ENCODE data around the gene SREBF1. TPM values are rescaled to one million over a fixed set of nuclear protein-coding genes. Genes with fewer than 3 reads are reported as not detected.

Gene SREBF1
- total RNA-seq, 1 experiment from 2014 or later: 230 TPM

- peaks cover 18% of the 10 kb centered on the region for H3K4me1 ChIP-seq (ENCODE audit: control insufficient read depth, insufficient read depth, low read length)
- no peaks in the 10 kb centered on the region for H3K9me3 ChIP-seq (ENCODE audit: control insufficient read depth, insufficient read depth, low read depth, low read length)
- POLR2A ChIA-PET: no interaction called here
- BruUV-seq (replicated peaks): no TSS peak
- no peak overlapping the region for H3K27ac ChIP-seq (ENCODE audit: low read length)
- no peaks in the 10 kb centered on the region for H3K27me3 ChIP-seq (ENCODE audit: control insufficient read depth, insufficient read depth, low read length)
- intact Hi-C loops (cut with micrococcal nuclease; ENCODE audit: unreplicated experiment) (no loop called here), in situ Hi-C loops (cut with HindIII; ENCODE audit: low pct_unique_long_range_greater_than_20kb, low sequenced_read_pairs) (no loop called here)
- no peak for TF ChIP-seq SIN3A (IDR thresholded peaks at IDR 0.05; ENCODE audit: borderline replicate concordance, insufficient read depth, low read depth, low read length)
- no peak for TF ChIP-seq REST (IDR thresholded peaks at IDR 0.05; ENCODE audit: insufficient read depth in 1 of 2, low read depth in 2 of 2, low read length in 1 of 2)
- no peak for TF ChIP-seq CTCF (IDR thresholded peaks at IDR 0.05)
- TF ChIP-seq TCF7L2 (IDR thresholded peaks at IDR 0.05; ENCODE audit: low read depth, low read length): no peak
- TF ChIP-seq POLR2AphosphoS5 (IDR thresholded peaks at IDR 0.05; ENCODE audit: low read depth, low read length): no peak
- no peak overlapping the region for H3K4me3 ChIP-seq (ENCODE audit: low read depth in 2 of 2, low read length in 2 of 2)
- ATAC-seq (no peak), DNase-seq (ENCODE audit: low read depth, low spot score) (no peak)
- no peaks in the 10 kb centered on the region for H3K36me3 ChIP-seq (ENCODE audit: control insufficient read depth, insufficient read depth, low read length)
- CTCF ChIA-PET: no interaction called here
Measured at GRCh38 chr17:17847118-17847689, 10.4 kb upstream of the SREBF1 start.

- ATAC-seq (no peak), DNase-seq (ENCODE audit: low read depth, low spot score) (no peak)
- H3K9me3 ChIP-seq (ENCODE audit: control insufficient read depth, insufficient read depth, low read depth, low read length): no peaks in the 10 kb centered on the region
- no peak overlapping the region for H3K27ac ChIP-seq (ENCODE audit: low read length)
- intact Hi-C loops (cut with micrococcal nuclease; ENCODE audit: unreplicated experiment): no loop called here
- in situ Hi-C loops (cut with HindIII; ENCODE audit: low pct_unique_long_range_greater_than_20kb, low sequenced_read_pairs): no loop called here
- H3K36me3 ChIP-seq (ENCODE audit: control insufficient read depth, insufficient read depth, low read length): no peaks in the 10 kb centered on the region
- ChIA-PET POLR2A (no interaction called here), CTCF (no interaction called here)
- H3K27me3 ChIP-seq (ENCODE audit: control insufficient read depth, insufficient read depth, low read length): no peaks in the 10 kb centered on the region
- TF ChIP-seq REST (IDR thresholded peaks at IDR 0.05; ENCODE audit: insufficient read depth in 1 of 2, low read depth in 2 of 2, low read length in 1 of 2) (no peak), TCF7L2 (IDR thresholded peaks at IDR 0.05; ENCODE audit: low read depth, low read length) (no peak), SIN3A (IDR thresholded peaks at IDR 0.05; ENCODE audit: borderline replicate concordance, insufficient read depth, low read depth, low read length) (no peak), POLR2AphosphoS5 (IDR thresholded peaks at IDR 0.05; ENCODE audit: low read depth, low read length) (no peak), CTCF (IDR thresholded peaks at IDR 0.05) (no peak)
- no TSS peak for BruUV-seq (replicated peaks)
- no peak overlapping the region for H3K4me3 ChIP-seq (ENCODE audit: low read depth in 2 of 2, low read length in 2 of 2)
- peaks cover 23% of the 10 kb centered on the region for H3K4me1 ChIP-seq (ENCODE audit: control insufficient read depth, insufficient read depth, low read length)
Measured at GRCh38 chr17:17846645-17847044, 9.9 kb upstream of the SREBF1 start.
